ENCODE measurements around the gene PNPLA7. TPM values are rescaled to one million over a fixed set of nuclear protein-coding genes. Genes with fewer than 3 reads are reported as not detected.
A peak's percentile ranks its signal among the peaks of the same experiment; 100 is the strongest.

The PNPLA7 gene
- polyA plus RNA-seq, 2 donors: 2.3 to 3.9 TPM

GRCh38 chr9:137441289-137441934 lies 108.8 kb downstream of the PNPLA7 start, which contains the start of gene ENTPD8:
Gene ENTPD8 (minus strand): TSS chr9:137441357. CDS start chr9:137438285, 3,072 bp downstream.
- Histone ChIP-seq H3K36me3 (ENCODE audit: control insufficient read depth in 2 of 2, insufficient read depth in 2 of 2, low read length in 1 of 2) (no peaks in the 10 kb centered on the region), H3K4me3 (ENCODE audit: low read depth in 1 of 2, low read length in 2 of 2) (peak within 1 kb of the TSS in 1 of 2 donors; percentile 2), H3K27me3 (ENCODE audit: control insufficient read depth in 1 of 2, insufficient read depth in 2 of 2, low read length in 2 of 2) (peaks cover 0 to 5% of the 10 kb centered on the region in 2 donors), H3K9me3 (ENCODE audit: control insufficient read depth in 2 of 2, insufficient read depth in 1 of 2, low read depth in 1 of 2, low read length in 1 of 2) (no peaks in the 10 kb centered on the region), H3K27ac (ENCODE audit: low read depth in 2 of 2, low read length in 1 of 2) (no peak within 1 kb of the TSS), H3K4me1 (ENCODE audit: control insufficient read depth in 2 of 2, insufficient read depth in 2 of 2, low read length in 1 of 2) (peaks cover 0 to 3% of the 10 kb centered on the region in 2 donors)
- 1 to 2% methylated on average over 39 to 62 of the region's 62 CpGs for WGBS, 2 donors

DNA sequence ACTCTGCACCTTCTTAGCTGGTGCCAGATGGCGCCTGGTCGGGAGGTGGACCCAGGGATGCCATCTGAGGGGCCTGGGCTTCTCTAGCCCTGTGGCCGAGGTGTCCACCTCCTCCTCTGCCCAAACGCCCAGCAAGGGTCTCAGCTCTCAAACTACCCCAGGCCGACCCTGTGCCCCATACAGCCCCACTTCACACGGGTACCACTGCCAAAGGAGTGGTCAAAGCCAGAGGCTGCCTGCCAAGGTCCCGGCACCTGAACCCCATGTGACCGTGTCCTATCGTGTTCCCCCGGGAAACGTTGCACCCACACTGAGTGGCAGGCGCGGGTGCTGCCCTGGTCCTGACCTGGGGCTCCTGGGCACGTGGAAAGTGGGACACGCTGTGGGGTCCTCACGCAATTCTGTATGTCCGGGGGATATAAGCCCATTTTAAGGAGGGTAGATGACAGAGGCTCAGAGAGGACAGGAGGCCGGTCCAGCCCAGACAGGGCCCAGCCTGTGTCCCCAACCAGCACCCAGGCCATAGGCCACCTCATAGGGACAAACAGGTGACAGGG lies 111.0 kb downstream of the PNPLA7 start:
- H3K4me1 ChIP-seq (ENCODE audit: control insufficient read depth in 2 of 2, insufficient read depth in 2 of 2, low read length in 1 of 2): peaks cover 0 to 3% of the 10 kb centered on the region in 2 donors
- H3K36me3 ChIP-seq (ENCODE audit: control insufficient read depth in 2 of 2, insufficient read depth in 2 of 2, low read length in 1 of 2): no peaks in the 10 kb centered on the region
- peaks cover 0 to 5% of the 10 kb centered on the region in 2 donors for H3K27me3 ChIP-seq (ENCODE audit: control insufficient read depth in 1 of 2, insufficient read depth in 2 of 2, low read length in 2 of 2)
- no peak overlapping the region for H3K4me3 ChIP-seq (ENCODE audit: low read depth in 1 of 2, low read length in 2 of 2)
- H3K9me3 ChIP-seq (ENCODE audit: control insufficient read depth in 2 of 2, insufficient read depth in 1 of 2, low read depth in 1 of 2, low read length in 1 of 2): no peaks in the 10 kb centered on the region
- WGBS, 2 donors: 51 to 61% methylated on average over 18 of the region's 18 CpGs
- H3K27ac ChIP-seq (ENCODE audit: low read depth in 2 of 2, low read length in 1 of 2): no peak overlapping the region

DNA sequence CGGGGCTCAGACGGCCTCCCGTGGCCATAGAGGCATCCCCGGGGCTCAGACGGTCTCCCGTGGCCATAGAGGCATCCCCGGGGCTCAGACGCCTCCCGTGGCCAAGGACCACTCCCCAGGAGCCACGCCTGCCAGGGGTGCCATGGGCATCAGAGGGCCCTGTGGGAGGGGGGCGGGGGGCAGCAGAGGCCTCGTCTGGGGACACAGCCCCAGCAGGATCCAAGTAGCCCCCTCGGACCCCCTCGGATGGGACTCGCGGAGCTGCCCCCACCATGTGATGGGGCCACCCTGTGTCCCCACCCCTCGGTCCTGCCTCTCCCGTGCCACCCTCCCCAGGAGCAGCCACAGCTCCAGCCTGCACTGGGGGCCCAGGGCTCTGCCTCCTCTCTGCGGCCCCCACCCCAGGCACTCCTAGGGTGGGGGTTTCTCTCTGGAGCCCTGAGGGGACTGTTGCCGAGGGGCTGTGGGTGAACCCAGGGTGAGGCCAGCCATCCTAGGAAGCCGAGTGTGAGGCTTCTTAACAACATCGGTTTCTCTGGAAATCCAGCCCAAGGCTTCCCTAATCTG lies 111.5 kb downstream of the PNPLA7 start:
- peaks cover 0 to 3% of the 10 kb centered on the region in 2 donors for H3K4me1 ChIP-seq (ENCODE audit: control insufficient read depth in 2 of 2, insufficient read depth in 2 of 2, low read length in 1 of 2)

GRCh38 chr9:137437691-137438590 lies 112.3 kb downstream of the PNPLA7 start:
- Histone ChIP-seq H3K27me3 (ENCODE audit: control insufficient read depth in 1 of 2, insufficient read depth in 2 of 2, low read length in 2 of 2) (peaks cover 0 to 5% of the 10 kb centered on the region in 2 donors), H3K27ac (ENCODE audit: low read depth in 2 of 2, low read length in 1 of 2) (no peak overlapping the region), H3K36me3 (ENCODE audit: control insufficient read depth in 2 of 2, insufficient read depth in 2 of 2, low read length in 1 of 2) (no peaks in the 10 kb centered on the region), H3K9me3 (ENCODE audit: control insufficient read depth in 2 of 2, insufficient read depth in 1 of 2, low read depth in 1 of 2, low read length in 1 of 2) (no peaks in the 10 kb centered on the region), H3K4me3 (ENCODE audit: low read depth in 1 of 2, low read length in 2 of 2) (no peak overlapping the region), H3K4me1 (ENCODE audit: control insufficient read depth in 2 of 2, insufficient read depth in 2 of 2, low read length in 1 of 2) (peaks cover 0 to 3% of the 10 kb centered on the region in 2 donors)
- WGBS, 2 donors: 64 to 74% methylated on average over 40 of the region's 40 CpGs

More for the DNA sequence above, 111.5 kb downstream of the PNPLA7 start:
- Histone ChIP-seq H3K27me3 (ENCODE audit: control insufficient read depth in 1 of 2, insufficient read depth in 2 of 2, low read length in 2 of 2) (peaks cover 0 to 5% of the 10 kb centered on the region in 2 donors), H3K9me3 (ENCODE audit: control insufficient read depth in 2 of 2, insufficient read depth in 1 of 2, low read depth in 1 of 2, low read length in 1 of 2) (no peaks in the 10 kb centered on the region), H3K36me3 (ENCODE audit: control insufficient read depth in 2 of 2, insufficient read depth in 2 of 2, low read length in 1 of 2) (no peaks in the 10 kb centered on the region), H3K4me3 (ENCODE audit: low read depth in 1 of 2, low read length in 2 of 2) (no peak overlapping the region), H3K27ac (ENCODE audit: low read depth in 2 of 2, low read length in 1 of 2) (no peak overlapping the region)
- 70 to 78% methylated on average over 22 of the region's 22 CpGs for WGBS, 2 donors

DNA sequence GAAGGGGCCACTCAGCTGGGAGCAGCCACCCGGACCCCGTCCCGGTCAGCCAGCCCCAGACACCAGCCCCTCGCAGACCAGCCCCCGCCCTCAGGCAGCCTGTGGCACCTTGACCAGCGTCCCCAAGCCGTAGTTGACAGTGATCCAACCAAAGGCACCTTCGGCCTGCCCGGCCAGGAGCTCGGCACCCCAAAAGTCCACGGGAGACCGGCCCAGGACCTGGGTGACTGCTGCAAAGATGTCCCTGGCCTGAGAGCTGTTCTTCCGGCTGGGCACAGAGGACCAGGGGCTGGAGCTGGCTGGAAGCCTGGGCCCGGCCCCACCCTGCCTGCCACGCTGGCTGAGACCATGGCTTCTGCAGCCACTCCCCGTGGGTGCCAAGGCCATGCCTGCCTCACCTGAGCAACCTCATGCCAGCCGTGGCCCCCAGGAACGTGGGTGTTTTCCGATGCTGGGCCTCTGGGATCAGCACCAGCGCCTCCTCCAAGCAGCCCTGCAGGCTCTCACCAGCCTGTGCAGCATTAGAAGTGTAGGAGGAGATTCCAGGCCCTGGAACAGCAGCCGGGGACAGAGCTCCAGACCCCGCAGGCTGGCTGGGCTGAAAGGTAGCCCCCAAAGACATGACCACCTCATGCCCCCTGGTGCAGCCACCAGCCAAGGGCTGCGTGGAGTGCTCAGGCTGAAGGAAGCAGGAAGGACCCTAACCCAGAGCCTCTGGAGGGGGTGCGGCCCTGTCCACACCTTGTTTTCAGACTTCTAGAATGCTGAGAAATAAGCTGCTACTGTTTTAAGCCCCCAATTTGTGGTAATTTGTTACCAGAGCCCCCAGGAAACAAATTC lies 113.2 kb downstream of the PNPLA7 start:
- Histone ChIP-seq H3K9me3 (ENCODE audit: control insufficient read depth in 2 of 2, insufficient read depth in 1 of 2, low read depth in 1 of 2, low read length in 1 of 2) (no peaks in the 10 kb centered on the region), H3K4me1 (ENCODE audit: control insufficient read depth in 2 of 2, insufficient read depth in 2 of 2, low read length in 1 of 2) (peaks cover 0 to 3% of the 10 kb centered on the region in 2 donors), H3K4me3 (ENCODE audit: low read depth in 1 of 2, low read length in 2 of 2) (no peak overlapping the region), H3K27ac (ENCODE audit: low read depth in 2 of 2, low read length in 1 of 2) (no peak overlapping the region), H3K27me3 (ENCODE audit: control insufficient read depth in 1 of 2, insufficient read depth in 2 of 2, low read length in 2 of 2) (peaks cover 0 to 3% of the 10 kb centered on the region in 2 donors), H3K36me3 (ENCODE audit: control insufficient read depth in 2 of 2, insufficient read depth in 2 of 2, low read length in 1 of 2) (no peaks in the 10 kb centered on the region)
- WGBS, 2 donors: 69 to 70% methylated on average over 24 of the region's 24 CpGs

GRCh38 chr9:137435980-137436760 lies 114.0 kb downstream of the PNPLA7 start:
- no peak overlapping the region for H3K27ac ChIP-seq (ENCODE audit: low read depth in 2 of 2, low read length in 1 of 2)

DNA sequence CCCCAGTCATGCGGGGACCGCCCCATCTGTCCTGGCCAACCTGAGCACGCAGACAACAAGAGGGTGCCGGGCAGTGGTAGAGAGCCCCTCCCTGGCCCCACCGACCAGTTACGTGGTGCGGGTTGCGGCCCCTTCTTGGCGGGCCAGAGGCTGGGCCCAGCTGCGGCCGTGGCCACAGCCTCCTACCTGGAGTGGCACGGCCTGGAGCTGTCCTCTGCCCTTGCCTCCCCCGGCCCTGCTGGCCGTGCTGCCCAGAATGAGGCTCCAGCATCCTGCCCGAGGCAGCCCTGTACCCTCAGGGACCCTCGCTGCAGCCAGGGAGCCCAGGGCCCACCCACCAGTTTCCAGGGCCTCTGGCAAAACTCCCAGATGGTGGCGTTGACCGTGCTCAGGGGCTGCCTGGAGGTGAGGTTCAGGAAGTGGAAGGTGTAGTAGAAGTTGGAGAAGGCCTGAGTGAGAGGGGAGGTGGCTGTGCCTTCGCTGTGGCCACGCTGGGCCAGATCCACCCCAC lies 114.8 kb downstream of the PNPLA7 start:
- 70 to 73% methylated on average over 20 of the region's 20 CpGs for WGBS, 2 donors
- no peak overlapping the region for H3K27ac ChIP-seq (ENCODE audit: low read depth in 2 of 2, low read length in 1 of 2)
- H3K27me3 ChIP-seq (ENCODE audit: control insufficient read depth in 1 of 2, insufficient read depth in 2 of 2, low read length in 2 of 2): peaks cover 0 to 3% of the 10 kb centered on the region in 2 donors

More at GRCh38 chr9:137435980-137436760, 114.0 kb downstream of the PNPLA7 start:
- H3K4me1 ChIP-seq (ENCODE audit: control insufficient read depth in 2 of 2, insufficient read depth in 2 of 2, low read length in 1 of 2): peaks cover 0 to 3% of the 10 kb centered on the region in 2 donors
- no peaks in the 10 kb centered on the region for H3K9me3 ChIP-seq (ENCODE audit: control insufficient read depth in 2 of 2, insufficient read depth in 1 of 2, low read depth in 1 of 2, low read length in 1 of 2)
- 47 to 51% methylated on average over 27 to 42 of the region's 42 CpGs for WGBS, 2 donors
- H3K27me3 ChIP-seq (ENCODE audit: control insufficient read depth in 1 of 2, insufficient read depth in 2 of 2, low read length in 2 of 2): peaks cover 0 to 3% of the 10 kb centered on the region in 2 donors
- no peaks in the 10 kb centered on the region for H3K36me3 ChIP-seq (ENCODE audit: control insufficient read depth in 2 of 2, insufficient read depth in 2 of 2, low read length in 1 of 2)
- H3K4me3 ChIP-seq (ENCODE audit: low read depth in 1 of 2, low read length in 2 of 2): no peak overlapping the region

More for the DNA sequence above, 114.8 kb downstream of the PNPLA7 start:
- H3K9me3 ChIP-seq (ENCODE audit: control insufficient read depth in 2 of 2, insufficient read depth in 1 of 2, low read depth in 1 of 2, low read length in 1 of 2): no peaks in the 10 kb centered on the region
- peaks cover 0 to 3% of the 10 kb centered on the region in 2 donors for H3K4me1 ChIP-seq (ENCODE audit: control insufficient read depth in 2 of 2, insufficient read depth in 2 of 2, low read length in 1 of 2)
- H3K36me3 ChIP-seq (ENCODE audit: control insufficient read depth in 2 of 2, insufficient read depth in 2 of 2, low read length in 1 of 2): no peaks in the 10 kb centered on the region
- no peak overlapping the region for H3K4me3 ChIP-seq (ENCODE audit: low read depth in 1 of 2, low read length in 2 of 2)
